Tibial nerve (tissue), 3 donors: Measurements from ENCODE around the gene ERG.

Source experiments
- POLR2A ChIP-seq, 2 donors: fragments of 450-650 bp; IDR thresholded peaks; one replicate each; pipeline ENCODE4 v1.6.1; 2017; ENCODE audit warnings: antibody characterized with exemption in 2 of 2, mild to moderate bottlenecking in 2 of 2, moderate library complexity in 2 of 2
- TF ChIP-seq, protein P1 (sequence below), 5 experiments: fragments of 200-600 bp in 3 of 5; fragments of 450-650 bp in 2 of 5; sonication (generic) in 3 of 5; IDR thresholded peaks; one replicate each; pipeline ENCODE4 v1.5.1; 2016 to 2019; ENCODE audit warnings: antibody characterized with exemption in 5 of 5, mild to moderate bottlenecking in 3 of 5, moderate library complexity in 2 of 5

DNA sequence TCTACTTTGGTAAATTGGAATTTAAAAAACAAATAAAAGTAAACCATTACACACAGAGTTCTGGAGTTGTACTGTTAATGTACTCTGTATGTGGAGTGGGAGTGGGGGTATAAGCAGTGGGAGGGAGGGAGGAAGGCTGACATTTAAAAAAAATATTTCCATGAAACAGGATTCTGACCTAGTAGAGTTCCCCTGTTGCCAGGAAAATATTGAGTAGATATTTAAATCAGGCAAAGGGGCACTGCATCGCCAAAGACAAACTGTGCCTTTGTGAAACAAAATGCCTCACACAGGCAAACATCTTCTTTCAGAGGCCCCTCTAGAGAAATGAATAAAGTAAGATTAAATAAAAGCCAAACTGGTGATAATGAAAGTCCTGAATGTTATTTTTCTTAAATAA is 87.8 kb downstream of the ERG start:
- TF ChIP-seq POLR2A (IDR thresholded peaks at IDR 0.05), result no peak
- TF ChIP-seq, protein P1, sequence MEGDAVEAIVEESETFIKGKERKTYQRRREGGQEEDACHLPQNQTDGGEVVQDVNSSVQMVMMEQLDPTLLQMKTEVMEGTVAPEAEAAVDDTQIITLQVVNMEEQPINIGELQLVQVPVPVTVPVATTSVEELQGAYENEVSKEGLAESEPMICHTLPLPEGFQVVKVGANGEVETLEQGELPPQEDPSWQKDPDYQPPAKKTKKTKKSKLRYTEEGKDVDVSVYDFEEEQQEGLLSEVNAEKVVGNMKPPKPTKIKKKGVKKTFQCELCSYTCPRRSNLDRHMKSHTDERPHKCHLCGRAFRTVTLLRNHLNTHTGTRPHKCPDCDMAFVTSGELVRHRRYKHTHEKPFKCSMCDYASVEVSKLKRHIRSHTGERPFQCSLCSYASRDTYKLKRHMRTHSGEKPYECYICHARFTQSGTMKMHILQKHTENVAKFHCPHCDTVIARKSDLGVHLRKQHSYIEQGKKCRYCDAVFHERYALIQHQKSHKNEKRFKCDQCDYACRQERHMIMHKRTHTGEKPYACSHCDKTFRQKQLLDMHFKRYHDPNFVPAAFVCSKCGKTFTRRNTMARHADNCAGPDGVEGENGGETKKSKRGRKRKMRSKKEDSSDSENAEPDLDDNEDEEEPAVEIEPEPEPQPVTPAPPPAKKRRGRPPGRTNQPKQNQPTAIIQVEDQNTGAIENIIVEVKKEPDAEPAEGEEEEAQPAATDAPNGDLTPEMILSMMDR (IDR thresholded peaks at IDR 0.05), result no peak
